SK-N-DZ (cell line): ENCODE measurements around the gene AKAP6.

Experiments used
- DNase-seq: peaks from one replicate; pipeline ENCODE4 v3.0.0-alpha.2; 2015; ENCODE audit warnings: low spot score

The AKAP6 gene

GRCh38 chr14:32332415-32333316 lies 3.6 kb downstream of the AKAP6 start:
- DNase-seq: no peak

DNA sequence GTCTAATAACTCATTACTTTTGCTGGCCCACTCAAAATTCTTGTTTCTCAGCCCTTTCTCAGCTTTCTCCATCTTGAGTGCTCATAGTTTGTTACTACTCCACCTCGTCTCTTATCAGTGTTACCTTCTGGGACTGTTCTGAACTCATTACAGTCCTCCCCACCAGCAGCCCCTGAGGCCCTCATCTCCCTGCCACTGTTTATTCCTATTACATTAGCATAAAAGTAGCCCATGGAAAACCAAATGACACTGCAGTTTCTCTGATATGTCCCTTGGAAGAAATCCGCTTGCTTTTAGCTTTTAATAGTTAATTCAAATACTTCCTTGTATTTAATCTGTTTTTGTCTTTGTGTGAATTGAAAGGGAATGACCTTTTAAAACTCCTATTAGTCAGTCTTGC lies 7.6 kb downstream of the AKAP6 start:
- DNase-seq: no peak

GRCh38 chr14:32337759-32338158 lies 8.7 kb downstream of the AKAP6 start:
- no peak for DNase-seq

DNA sequence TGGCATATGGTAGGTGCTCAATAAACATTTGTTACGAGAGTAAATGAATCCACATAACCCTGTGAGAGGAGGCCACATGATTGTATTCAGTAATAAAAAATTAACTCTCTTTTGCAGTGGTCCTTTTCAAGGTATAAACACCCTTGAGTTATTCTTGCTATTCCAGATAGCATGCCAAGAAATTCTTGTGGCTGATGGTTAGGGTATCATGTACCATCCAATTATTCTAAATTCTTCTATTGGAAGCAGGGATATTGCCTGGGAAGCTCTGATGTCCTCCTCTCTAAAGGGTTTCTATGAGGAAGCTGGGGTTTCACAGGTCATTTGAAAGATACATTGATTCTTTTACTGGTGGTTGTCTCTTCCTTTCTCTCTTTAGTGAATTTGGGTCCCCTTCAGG lies 10.1 kb downstream of the AKAP6 start:
- DNase-seq: no peak

- DNase-seq: no peak
Observed at GRCh38 chr14:32341947-32342846, 13.1 kb downstream of the AKAP6 start.

- DNase-seq: no peak
Observed at GRCh38 chr14:32342847-32343194, 13.7 kb downstream of the AKAP6 start.

DNA sequence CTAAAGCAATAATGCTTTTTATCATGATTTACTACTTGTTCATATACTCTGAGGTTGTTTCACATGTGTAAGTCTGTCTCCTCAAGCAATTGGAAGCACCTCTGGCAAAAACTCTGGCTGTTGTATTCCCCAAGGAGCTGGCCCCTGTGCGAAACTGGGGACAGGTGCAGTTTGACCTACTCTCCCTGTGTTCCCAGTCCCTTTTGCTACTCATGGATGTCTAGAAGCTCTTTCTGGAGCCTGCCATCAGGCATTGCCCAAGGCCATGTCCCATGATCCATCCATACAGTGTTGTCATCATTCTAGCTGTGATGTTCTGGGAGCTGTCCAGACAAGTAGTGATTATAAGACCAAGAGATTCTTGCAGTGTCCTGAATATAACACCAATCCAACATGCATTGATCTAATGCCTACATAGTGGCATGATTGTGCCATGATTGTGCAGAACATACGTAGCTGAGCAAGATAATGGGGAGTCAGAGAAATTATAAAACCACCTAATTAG lies 14.9 kb downstream of the AKAP6 start:
- DNase-seq: no peak

DNA sequence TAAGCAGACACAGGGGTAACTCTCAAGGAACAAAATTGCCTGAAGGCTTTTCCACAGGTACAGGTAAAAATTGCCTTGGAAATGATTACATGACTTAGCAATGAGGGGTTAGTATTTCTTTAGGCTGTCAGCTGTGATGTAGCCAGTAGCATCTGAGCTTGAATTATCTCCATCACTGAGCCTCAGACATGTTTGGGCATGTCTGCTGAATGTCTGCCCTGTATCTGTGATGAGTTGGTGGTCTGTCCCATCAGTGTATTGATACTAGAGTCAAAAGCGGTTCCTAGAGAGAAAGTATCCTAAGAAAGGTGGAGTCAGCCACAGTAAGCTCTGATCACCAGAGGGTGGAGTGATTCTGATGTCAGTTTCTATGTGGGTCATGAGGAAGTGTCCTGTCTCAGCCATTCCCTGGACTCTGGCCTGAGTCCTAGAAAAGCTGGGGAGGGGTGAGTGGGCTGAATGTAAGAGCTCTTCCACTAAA lies 16.3 kb downstream of the AKAP6 start:
- DNase-seq: no peak

DNA sequence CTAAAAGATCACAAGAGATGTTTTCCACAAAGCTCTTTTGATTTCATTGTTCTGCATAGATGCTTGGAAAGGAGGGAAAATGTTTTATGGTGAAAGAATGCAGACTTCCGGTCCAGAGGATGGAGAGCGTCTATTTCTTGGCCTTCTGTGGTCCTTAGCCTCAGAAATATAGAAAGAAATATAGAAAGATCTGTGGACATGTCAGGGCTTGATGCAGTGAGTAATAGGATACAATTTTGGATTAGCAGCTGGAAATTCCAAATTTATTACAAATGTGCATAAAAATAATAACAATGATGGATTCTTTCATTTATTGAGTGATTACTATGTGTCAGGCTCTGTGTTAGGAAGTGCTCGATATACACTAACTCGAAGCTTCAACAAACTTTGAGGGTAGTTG lies 20.2 kb downstream of the AKAP6 start:
- DNase-seq: no peak

DNA sequence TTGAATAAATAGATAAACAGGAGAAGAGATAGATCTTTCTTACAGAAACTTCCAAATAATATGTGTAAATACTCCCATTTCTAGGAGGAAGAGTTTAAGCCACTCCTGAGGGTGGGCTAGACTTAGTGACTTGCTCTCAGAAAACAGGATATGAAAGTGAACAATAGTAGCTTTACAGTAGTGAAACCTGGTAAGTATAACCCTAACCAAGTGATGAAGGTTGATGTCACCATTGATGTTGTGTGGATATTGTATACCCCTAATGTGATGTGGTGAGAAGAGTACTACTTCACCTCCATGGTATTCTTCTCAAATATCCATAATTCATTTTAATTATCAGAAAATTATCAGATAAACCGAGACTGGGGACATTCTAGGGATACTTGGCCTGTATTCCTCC lies 20.9 kb downstream of the AKAP6 start:
- no peak for DNase-seq

DNA sequence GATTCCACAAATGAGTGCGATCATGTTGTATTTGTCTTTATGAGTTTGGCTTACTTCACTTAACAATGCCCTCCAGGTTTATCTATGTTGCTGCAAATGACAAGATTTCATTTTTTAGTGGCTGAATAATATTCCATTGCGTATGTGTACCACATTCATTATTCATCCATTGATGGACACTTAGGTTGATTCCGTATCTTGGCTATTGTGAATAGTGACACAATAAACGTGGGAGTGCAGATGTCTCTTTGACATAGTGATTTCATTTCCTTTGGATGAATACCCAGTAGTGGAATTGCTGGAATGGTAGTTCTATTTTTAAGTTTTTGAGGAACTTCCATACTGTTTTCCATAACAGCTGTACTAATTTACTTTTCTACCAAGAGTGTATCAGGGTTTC lies 23.5 kb downstream of the AKAP6 start:
- DNase-seq: no peak

DNA sequence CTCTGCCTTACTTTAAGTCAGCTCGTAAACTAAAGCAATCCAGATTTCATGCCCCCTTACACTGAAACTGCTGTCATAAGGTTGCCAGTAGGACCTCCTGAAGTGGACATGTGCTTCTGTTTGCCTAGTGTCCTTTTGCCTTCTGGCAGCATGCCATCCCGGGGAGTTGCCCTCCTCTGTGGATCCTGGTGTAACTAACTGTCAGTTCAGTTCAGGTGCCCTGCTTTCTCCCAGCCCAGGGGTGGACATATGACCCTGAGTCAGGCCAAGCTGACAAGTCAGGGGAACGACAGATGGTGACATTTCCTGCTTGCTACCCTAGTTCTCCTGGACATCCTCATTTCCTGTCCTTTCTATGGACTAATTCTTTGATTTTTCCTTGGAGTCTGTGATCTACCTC lies 25.6 kb downstream of the AKAP6 start:
- DNase-seq: no peak

GRCh38 chr14:32358781-32359180 lies 29.7 kb downstream of the AKAP6 start:
- peak; percentile 66 for DNase-seq

DNA sequence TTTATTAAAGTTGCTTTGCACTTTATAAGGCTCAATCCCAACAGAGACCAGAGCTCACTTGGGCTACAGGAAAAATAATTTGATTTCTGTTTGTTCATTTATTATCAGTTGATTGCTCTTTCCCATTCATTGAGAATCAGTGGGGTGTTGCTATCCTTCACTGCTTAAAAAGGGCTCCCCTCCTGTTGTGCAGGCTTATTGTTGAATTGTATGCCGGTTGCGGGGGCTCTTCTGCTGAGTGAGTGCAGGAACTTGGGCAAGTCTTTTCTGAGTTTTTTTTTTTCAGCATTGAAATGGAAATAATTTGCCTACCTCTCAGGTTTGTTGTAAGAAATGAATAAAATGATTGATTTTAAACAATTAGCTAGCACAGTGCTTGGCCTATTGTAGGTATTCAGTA lies 32.6 kb downstream of the AKAP6 start:
- no peak for DNase-seq

DNA sequence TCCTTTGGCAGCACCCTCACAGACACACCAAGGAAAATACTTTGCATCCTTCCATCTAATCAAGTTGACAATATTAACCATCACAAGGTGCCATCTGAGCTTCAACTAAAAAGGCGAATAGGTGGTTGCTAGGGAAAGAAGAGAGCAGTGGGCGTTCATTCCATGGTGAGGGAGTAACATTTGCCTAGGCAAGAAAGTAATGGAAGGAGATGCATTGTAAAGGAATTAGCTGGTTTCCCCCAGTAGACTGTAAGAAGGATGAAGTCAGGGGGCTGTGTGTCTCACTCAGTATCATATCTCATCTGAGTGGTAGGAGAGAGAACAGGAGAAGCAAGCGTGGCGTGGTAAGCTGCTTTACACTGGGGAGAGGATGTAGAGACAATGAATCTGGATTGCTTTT lies 34.7 kb downstream of the AKAP6 start:
- no peak for DNase-seq

GRCh38 chr14:32364941-32365340 lies 35.8 kb downstream of the AKAP6 start:
- DNase-seq: peak; percentile 65

DNA sequence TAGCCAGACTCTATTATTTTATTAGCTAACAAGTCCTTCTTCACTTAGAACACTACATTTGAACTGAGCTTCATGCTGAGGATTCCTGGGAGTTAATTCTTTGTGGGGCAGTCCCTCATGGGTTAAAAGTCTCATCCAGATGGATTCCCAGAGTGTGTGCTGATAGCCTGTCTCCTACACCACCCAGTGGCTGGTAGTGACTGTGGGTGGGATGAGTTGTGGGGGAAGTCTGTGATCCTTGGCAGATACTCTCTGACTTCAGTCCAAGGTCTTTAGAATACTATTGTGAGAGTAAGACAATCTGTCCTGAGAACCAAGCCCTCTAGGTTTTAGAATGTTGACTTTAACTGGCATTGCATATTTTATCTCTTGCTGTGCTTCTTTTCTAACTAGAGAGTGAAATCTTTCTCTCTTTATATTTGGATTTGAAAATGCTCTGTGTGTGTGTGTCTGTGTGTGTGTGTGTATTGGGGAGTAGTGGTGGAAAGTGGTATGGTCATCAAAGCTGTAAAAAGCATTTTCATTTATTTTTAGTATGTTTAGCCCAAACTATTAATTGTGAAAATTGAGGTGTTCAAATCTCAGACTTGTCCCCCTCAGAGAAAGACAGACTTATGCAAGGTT lies 37.3 kb downstream of the AKAP6 start:
- DNase-seq: peak; percentile 10

GRCh38 chr14:32366986-32367385 lies 37.9 kb downstream of the AKAP6 start:
- DNase-seq: no peak

GRCh38 chr14:32367516-32367915 lies 38.4 kb downstream of the AKAP6 start:
- DNase-seq: no peak

- DNase-seq: no peak
Observed at GRCh38 chr14:32368107-32368506, 39.0 kb downstream of the AKAP6 start.

DNA sequence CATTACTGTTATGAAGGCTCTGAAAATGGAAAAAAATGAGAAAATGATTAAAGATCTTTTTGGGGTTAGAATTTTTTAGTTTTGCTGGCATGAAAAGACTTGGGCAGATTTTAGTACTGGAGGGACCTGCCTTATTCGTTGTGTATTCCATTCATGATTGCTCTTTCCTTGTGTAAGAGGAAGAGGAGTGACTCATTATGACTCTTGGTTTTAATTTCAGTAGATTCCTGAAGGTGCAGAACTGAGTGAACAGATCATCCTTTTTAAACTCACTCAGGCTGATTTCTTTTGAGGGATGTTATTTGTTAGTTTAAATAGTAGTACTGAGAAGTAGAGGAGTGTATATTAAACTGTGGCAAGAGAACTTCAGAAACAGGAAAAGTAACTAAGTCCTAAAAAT lies 41.6 kb downstream of the AKAP6 start:
- no peak for DNase-seq

DNA sequence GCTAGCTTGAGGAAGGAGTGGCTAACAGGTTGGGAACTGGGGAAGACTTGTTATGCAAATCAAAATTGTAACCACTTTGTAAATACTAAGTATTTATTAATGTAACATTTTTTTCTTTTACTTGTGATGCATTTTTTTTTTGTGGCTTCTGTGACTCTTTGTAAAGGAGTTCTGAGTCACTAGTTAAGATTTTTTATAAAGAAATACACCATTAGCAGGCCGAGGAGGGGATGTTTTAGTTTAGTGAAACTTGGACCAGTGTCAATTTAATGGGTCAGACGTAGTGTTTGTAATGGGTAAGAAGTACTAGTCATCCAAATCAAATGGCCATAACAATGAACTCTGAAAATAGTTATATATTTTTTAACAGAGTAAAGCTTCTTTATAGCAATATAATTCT lies 43.1 kb downstream of the AKAP6 start:
- DNase-seq: no peak
